SK-N-SH (cell line): Measurements from ENCODE around the gene LNPEP. TPM values are rescaled to one million over a fixed set of nuclear protein-coding genes. Genes with fewer than 3 reads are reported as not detected.

ENCODE experiments used
- CTCF ChIA-PET: fragments of 300-600, 350-600 bp; formaldehyde crosslinking; extraction: SDS; loops from one replicate; lab custom pipeline; 2021; lab: Yijun Ruan, JAX
- POLR2A ChIA-PET: fragments of 350-600 bp; sonication (Branson Sonifier 250); formaldehyde crosslinking; extraction: SDS; loops from one replicate; lab custom pipeline; 2020; ENCODE audit warnings: antibody characterized with exemption, inconsistent platforms; lab: Yijun Ruan, JAX
- DNase-seq: peaks from one replicate; pipeline ENCODE4 v3.0.0; 2012
- H2AFZ ChIP-seq: fragments of 200-600 bp; sonication (generic); 2 replicates; pipeline ENCODE4 v1.8.1; 2016; ENCODE audit warnings: antibody characterized with exemption, mild to moderate bottlenecking, low read depth
- H3F3A ChIP-seq: fragments of 200-600 bp; sonication (generic); replicated peaks from 2 replicates; pipeline ENCODE3; 2016; ENCODE audit warnings: antibody characterized with exemption, mild to moderate bottlenecking; ENCODE audit not compliant: insufficient read depth
- H3K27ac ChIP-seq, 2 experiments: fragments of 200-500 bp in 1 of 2; fragments of 200-600 bp in 1 of 2; sonication (Bioruptor generic) in 1 of 2; sonication (generic), shearing (Covaris generic) in 1 of 2; 2 replicates each; pipeline versions ENCODE4 v1.5.1 to v1.6.1; 2014 to 2016; ENCODE audit warnings: low read depth in 2 of 2, inconsistent platforms in 1 of 2, low read length in 1 of 2, mild to moderate bottlenecking in 1 of 2, mixed read lengths in 1 of 2
- H3K27me3 ChIP-seq: fragments of 200-600 bp; sonication (generic), shearing (Covaris generic); 2 replicates; pipeline ENCODE4 v1.6.1; 2016; ENCODE audit warnings: mixed run types; ENCODE audit not compliant: insufficient read depth
- H3K36me3 ChIP-seq, 2 experiments: fragments of 200-500 bp in 1 of 2; fragments of 200-600 bp in 1 of 2; sonication (Bioruptor generic) in 1 of 2; sonication (generic) in 1 of 2; replicated peaks in 1 of 2; 2 replicates each; pipeline versions ENCODE3 to v1.5.1; 2014 to 2016; ENCODE audit warnings: low read length in 1 of 2, mild to moderate bottlenecking in 1 of 2; ENCODE audit not compliant: insufficient read depth in 2 of 2, control insufficient read depth in 1 of 2
- H3K4me1 ChIP-seq, 2 experiments: fragments of 200-500 bp in 1 of 2; fragments of 200-600 bp in 1 of 2; sonication (Bioruptor generic) in 1 of 2; sonication (generic), shearing (Covaris generic) in 1 of 2; 2 replicates each; pipeline versions ENCODE4 v1.5.1 to v1.6.1; 2014 to 2016; ENCODE audit warnings: low read depth in 1 of 2, low read length in 1 of 2, mixed run types in 1 of 2; ENCODE audit not compliant: insufficient read depth in 2 of 2, control insufficient read depth in 1 of 2
- H3K4me2 ChIP-seq: fragments of 200-600 bp; sonication (generic), shearing (Covaris generic); 2 replicates; pipeline ENCODE4 v1.6.1; 2017; ENCODE audit warnings: mixed run types
- H3K4me3 ChIP-seq, 2 experiments: fragments of 200-500 bp in 1 of 2; fragments of 200-600 bp in 1 of 2; sonication (Bioruptor generic) in 1 of 2; sonication (generic), shearing (Covaris generic) in 1 of 2; 2 replicates each; pipeline versions ENCODE4 v1.5.1 to v1.8.1; 2014 to 2016; ENCODE audit warnings: low read depth in 2 of 2, inconsistent platforms in 1 of 2, low read length in 1 of 2, mild to moderate bottlenecking in 1 of 2, mixed read lengths in 1 of 2, moderate library complexity in 1 of 2
- H3K79me2 ChIP-seq: fragments of 200-600 bp; sonication (generic); 2 replicates; pipeline ENCODE4 v1.8.1; 2017; ENCODE audit warnings: mild to moderate bottlenecking; ENCODE audit not compliant: insufficient read depth
- H3K9ac ChIP-seq: fragments of 200-600 bp; sonication (generic); 2 replicates; pipeline ENCODE4 v1.6.1; 2017; ENCODE audit warnings: mixed run types
- H3K9me2 ChIP-seq: fragments of 200-600 bp; sonication (generic); 2 replicates; pipeline ENCODE4 v1.6.1; 2017; ENCODE audit warnings: mixed run types
- H3K9me3 ChIP-seq: fragments of 200-600 bp; sonication (generic); 2 replicates; pipeline ENCODE4 v1.6.1; 2017; ENCODE audit warnings: mixed run types, mild to moderate bottlenecking, moderate library complexity
- H4K20me1 ChIP-seq: fragments of 200-600 bp; sonication (generic); 2 replicates; pipeline ENCODE4 v1.6.1; 2017; ENCODE audit warnings: mild to moderate bottlenecking, mixed run types; ENCODE audit not compliant: insufficient read depth
- FOXJ3 ChIP-seq: sonication (generic); formaldehyde crosslinking; IDR thresholded peaks from 2 replicates; pipeline ENCODE4 v1.5.1; 2020; ENCODE audit warnings: mild to moderate bottlenecking, missing genetic modification reagents
- GATA2 ChIP-seq: sonication (generic); formaldehyde crosslinking; IDR thresholded peaks from 2 replicates; pipeline ENCODE4 v1.5.0; 2020; ENCODE audit warnings: mild to moderate bottlenecking, missing genetic modification reagents
- PBX3 ChIP-seq: IDR thresholded peaks from 2 replicates; pipeline ENCODE4; 2012
- POLR2AphosphoS5 ChIP-seq: IDR thresholded peaks from 2 replicates; pipeline ENCODE4 v1.6.1; 2012; ENCODE audit warnings: low read depth, low read length
- RCOR1 ChIP-seq: fragments of 150-350 bp; IDR thresholded peaks from 2 replicates; pipeline ENCODE4 v1.6.1; 2017; ENCODE audit warnings: antibody characterized with exemption, low read length
- REST ChIP-seq: IDR thresholded peaks from 2 replicates; pipeline ENCODE4 v1.6.1; 2012; ENCODE audit warnings: mild to moderate bottlenecking, low read depth, low read length, moderate library complexity
- RFX5 ChIP-seq: IDR thresholded peaks from 2 replicates; pipeline ENCODE4 v1.6.1; 2012; ENCODE audit warnings: mild to moderate bottlenecking, improper control_type of control experiment, low read length
- SMC3 ChIP-seq: IDR thresholded peaks from 2 replicates; pipeline ENCODE4 v1.6.1; 2012; ENCODE audit warnings: low read depth, low read length, improper control_type of control experiment
- USF1 ChIP-seq: IDR thresholded peaks from 2 replicates; pipeline ENCODE4 v1.4.0; 2012; ENCODE audit warnings: low read depth, borderline replicate concordance
- YY1 ChIP-seq: IDR thresholded peaks from 2 replicates; pipeline ENCODE4 v1.4.0; 2012; ENCODE audit warnings: low read depth, mild to moderate bottlenecking
- WGBS: methylation state at CpG from one replicate; pipeline ENCODE4 v1.1.6; 2017; ENCODE audit warnings: low lambda C conversion rate; 5-methylcytosine and 5-hydroxymethylcytosine counted together
- polyA plus RNA-seq, 3 experiments: library from polyadenylated mRNA; depleted of rRNA; stranded (reverse); fragments of >200 nt; gene quantifications; 2 replicates each; pipeline ENCODE4 v1.2.3, GENCODE V29; 2012

LNPEP gene
- polyA plus RNA-seq, 1 of the 3 experiments (the other 2 are of a cell fraction): 4.3 TPM

- POLR2A ChIA-PET: no interaction called here
- peaks cover 0 to 6% of the 10 kb centered on the region in 2 experiments; a peak in 1 of 4 replicates for H3K4me1 ChIP-seq
- no peaks in the 10 kb centered on the region for H3K9me2 ChIP-seq
- H3K79me2 ChIP-seq: no peaks in the 10 kb centered on the region
- peak; percentile 17 for DNase-seq
- H3K27me3 ChIP-seq: no peaks in the 10 kb centered on the region
- H3K9me3 ChIP-seq: no peaks in the 10 kb centered on the region
- 73% methylated on average over 3 of the region's 8 CpGs for WGBS
- H3F3A ChIP-seq: no peaks in the 10 kb centered on the region
- H3K9ac ChIP-seq: no peak overlapping the region
- no peak overlapping the region for H3K4me2 ChIP-seq
- H3K4me3 ChIP-seq: no peak overlapping the region
- TF ChIP-seq FOXJ3: no peak
- no peak for TF ChIP-seq USF1
- TF ChIP-seq PBX3: no peak
- no peak for TF ChIP-seq GATA2 (CRISPR knock-in tag)
- TF ChIP-seq YY1: no peak
- TF ChIP-seq RCOR1: no peak
- TF ChIP-seq, all 33 proteins: peak for 0
- H3K27ac ChIP-seq: no peak overlapping the region
- H3K36me3 ChIP-seq: no peaks in the 10 kb centered on the region
- no peak overlapping the region for H2AFZ ChIP-seq
- no peaks in the 10 kb centered on the region for H4K20me1 ChIP-seq
- CTCF ChIA-PET: interaction anchor here (0.7 to 1.8 kb wide), 4 partner anchors 23 to 99 kb away, joined by 3 to 4 read pairs (median 3); partner anchors contain the start of gene LIX1
These were observed 126.2 kb downstream of the LNPEP start for GRCh38 chr5:97062046-97062445.

GRCh38 chr5:97063251-97063650 lies 127.4 kb downstream of the LNPEP start:
- TF ChIP-seq RFX5 (no peak), PBX3 (no peak), POLR2AphosphoS5 (no peak), SMC3 (no peak), REST (no peak)
- Histone ChIP-seq H3K4me1 (peaks cover 0 to 6% of the 10 kb centered on the region in 2 experiments; a peak in 2 of 4 replicates), H4K20me1 (no peaks in the 10 kb centered on the region), H2AFZ (no peak overlapping the region), H3K4me3 (no peak overlapping the region), H3K79me2 (no peaks in the 10 kb centered on the region), H3K27me3 (no peaks in the 10 kb centered on the region), H3K9me3 (no peaks in the 10 kb centered on the region), H3F3A (no peaks in the 10 kb centered on the region), H3K9ac (no peak overlapping the region), H3K27ac (no peak overlapping the region), H3K9me2 (no peaks in the 10 kb centered on the region), H3K36me3 (no peaks in the 10 kb centered on the region), H3K4me2 (no peak overlapping the region)
- POLR2A ChIA-PET: no interaction called here
- WGBS: 59% methylated on average over 1 of the region's 1 CpG
- no peak for DNase-seq
- CTCF ChIA-PET: interaction anchor here (1.0 kb wide), 1 partner anchor 64 kb away, joined by 3 read pairs; no protein-coding TSS in a partner anchor
